Glutamatergic neuron (in vitro differentiated cells): ENCODE measurements around the gene THSD7B. TPM values are rescaled to one million over a fixed set of nuclear protein-coding genes. Genes with fewer than 3 reads are reported as not detected.

Experiments
- DNase-seq: peaks from one replicate; pipeline ENCODE4 v3.0.0; 2022
- H3K27ac Mint-ChIP-seq: one replicate; pipeline ENCODE4 v1.8.0; 2020; ENCODE audit warnings: mild to moderate bottlenecking, mixed read lengths, inconsistent platforms; ENCODE audit not compliant: unreplicated experiment
- H3K27me3 Mint-ChIP-seq: one replicate; pipeline ENCODE4 v1.8.0; 2020; ENCODE audit warnings: mild to moderate bottlenecking, moderate library complexity, mixed read lengths, inconsistent platforms; ENCODE audit not compliant: unreplicated experiment
- H3K36me3 Mint-ChIP-seq: one replicate; pipeline ENCODE4 v1.8.0; 2020; ENCODE audit warnings: mild to moderate bottlenecking, mixed read lengths, inconsistent platforms; ENCODE audit not compliant: unreplicated experiment
- H3K4me1 Mint-ChIP-seq: one replicate; pipeline ENCODE4 v1.8.0; 2020; ENCODE audit warnings: mild to moderate bottlenecking, low read depth, mixed read lengths, inconsistent platforms; ENCODE audit not compliant: unreplicated experiment
- H3K4me3 Mint-ChIP-seq: one replicate; pipeline ENCODE4 v1.8.0; 2020; ENCODE audit warnings: mild to moderate bottlenecking, mixed read lengths, inconsistent platforms; ENCODE audit not compliant: unreplicated experiment
- H3K9me3 Mint-ChIP-seq: one replicate; pipeline ENCODE4 v1.8.0; 2020; ENCODE audit warnings: mild to moderate bottlenecking, moderate library complexity, mixed read lengths, inconsistent platforms; ENCODE audit not compliant: unreplicated experiment
- long read RNA-seq: library from polyadenylated mRNA; unstranded; transcript quantifications from one replicate; pipeline ENCODE4 v2.0.0, GENCODE V29; 2020; ENCODE audit not compliant: unreplicated experiment
- total RNA-seq: library from RNA; stranded (reverse); fragmentation: NEBNext Ultra II Directional; extraction: Animal tissue kit (Norgen Biotek cat#: 25700); gene quantifications from one replicate; pipeline ENCODE4 v1.2.1, GENCODE V29; 2021; ENCODE audit not compliant: unreplicated experiment
- TF ChIP-seq, protein P1 (sequence below): fragments of 200-600 bp; sonication (generic); IDR thresholded peaks from one replicate; pipeline ENCODE4 v1.5.0; 2021; ENCODE audit not compliant: partially characterized antibody, unreplicated experiment

THSD7B gene, protein sequence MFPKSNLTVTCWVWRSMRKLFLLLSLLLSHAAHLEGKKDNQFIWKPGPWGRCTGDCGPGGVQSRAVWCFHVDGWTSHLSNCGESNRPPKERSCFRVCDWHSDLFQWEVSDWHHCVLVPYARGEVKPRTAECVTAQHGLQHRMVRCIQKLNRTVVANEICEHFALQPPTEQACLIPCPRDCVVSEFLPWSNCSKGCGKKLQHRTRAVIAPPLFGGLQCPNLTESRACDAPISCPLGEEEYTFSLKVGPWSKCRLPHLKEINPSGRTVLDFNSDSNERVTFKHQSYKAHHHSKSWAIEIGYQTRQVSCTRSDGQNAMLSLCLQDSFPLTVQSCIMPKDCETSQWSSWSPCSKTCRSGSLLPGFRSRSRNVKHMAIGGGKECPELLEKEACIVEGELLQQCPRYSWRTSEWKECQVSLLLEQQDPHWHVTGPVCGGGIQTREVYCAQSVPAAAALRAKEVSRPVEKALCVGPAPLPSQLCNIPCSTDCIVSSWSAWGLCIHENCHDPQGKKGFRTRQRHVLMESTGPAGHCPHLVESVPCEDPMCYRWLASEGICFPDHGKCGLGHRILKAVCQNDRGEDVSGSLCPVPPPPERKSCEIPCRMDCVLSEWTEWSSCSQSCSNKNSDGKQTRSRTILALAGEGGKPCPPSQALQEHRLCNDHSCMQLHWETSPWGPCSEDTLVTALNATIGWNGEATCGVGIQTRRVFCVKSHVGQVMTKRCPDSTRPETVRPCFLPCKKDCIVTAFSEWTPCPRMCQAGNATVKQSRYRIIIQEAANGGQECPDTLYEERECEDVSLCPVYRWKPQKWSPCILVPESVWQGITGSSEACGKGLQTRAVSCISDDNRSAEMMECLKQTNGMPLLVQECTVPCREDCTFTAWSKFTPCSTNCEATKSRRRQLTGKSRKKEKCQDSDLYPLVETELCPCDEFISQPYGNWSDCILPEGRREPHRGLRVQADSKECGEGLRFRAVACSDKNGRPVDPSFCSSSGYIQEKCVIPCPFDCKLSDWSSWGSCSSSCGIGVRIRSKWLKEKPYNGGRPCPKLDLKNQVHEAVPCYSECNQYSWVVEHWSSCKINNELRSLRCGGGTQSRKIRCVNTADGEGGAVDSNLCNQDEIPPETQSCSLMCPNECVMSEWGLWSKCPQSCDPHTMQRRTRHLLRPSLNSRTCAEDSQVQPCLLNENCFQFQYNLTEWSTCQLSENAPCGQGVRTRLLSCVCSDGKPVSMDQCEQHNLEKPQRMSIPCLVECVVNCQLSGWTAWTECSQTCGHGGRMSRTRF (N-terminal part only)
- 182 TPM for total RNA-seq
- long read RNA-seq, full-length matches to known transcripts, result 1 of 5 reads
- long read RNA-seq, partial matches to known transcripts, result 3 of 5 reads
- long read RNA-seq, other reads (novel, unspliced or antisense), result 1 of 5 reads

DNA sequence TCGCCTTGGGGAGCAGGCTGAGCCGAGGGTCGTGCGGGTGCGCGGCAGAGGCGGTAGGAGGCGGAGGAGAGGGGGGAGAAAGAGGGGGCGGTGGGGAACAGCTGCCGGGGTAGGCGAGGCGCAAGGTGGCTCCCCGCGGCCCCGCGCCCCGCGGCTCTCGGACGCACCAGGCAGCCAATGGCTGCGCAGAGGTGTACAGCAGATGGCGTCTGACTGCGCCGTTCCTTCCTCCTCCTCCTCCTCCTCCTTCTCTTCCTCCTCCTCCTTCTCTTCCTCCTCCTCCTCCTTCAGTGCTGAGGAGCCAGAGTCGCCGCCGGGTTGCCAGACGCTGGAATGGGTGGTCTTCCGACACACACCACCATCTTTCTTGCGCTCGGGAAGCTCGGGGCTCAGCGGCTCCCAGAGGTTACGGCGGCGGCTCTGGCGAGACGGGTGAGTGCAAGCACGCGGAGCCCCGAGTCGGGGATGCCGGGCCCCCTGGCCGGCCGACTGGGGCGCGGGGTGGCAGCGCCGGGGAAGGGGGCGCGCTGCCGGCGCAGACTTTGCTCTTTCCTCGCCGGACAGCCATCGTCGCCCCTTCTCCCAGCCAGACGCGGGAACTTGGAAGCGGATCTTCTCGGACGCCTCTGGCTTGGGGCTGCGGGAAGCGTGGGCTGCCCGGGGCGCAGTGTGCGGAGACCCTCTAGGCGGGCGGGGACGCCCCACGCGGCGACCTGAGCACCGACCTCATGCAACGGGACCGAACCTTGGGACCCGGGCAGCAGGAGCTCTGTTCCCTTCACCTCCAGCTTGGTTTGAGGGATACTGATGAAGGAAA is at the start of gene THSD7B:
Gene THSD7B, plus strand, starts transcription at position 290 of the 817 bp plus-strand sequence. CDS start 116,634 bp downstream, outside the sequence.
- Mint-ChIP-seq H3K36me3 (peaks cover 6% of the 10 kb centered on the region), H3K27ac (peak within 1 kb of the TSS; percentile 70), H3K4me1 (peaks cover 29% of the 10 kb centered on the region), H3K4me3 (peak within 1 kb of the TSS; percentile 98), H3K9me3 (peaks cover 18% of the 10 kb centered on the region), H3K27me3 (peaks cover 15% of the 10 kb centered on the region)
- peak; percentile 63 for DNase-seq
- TF ChIP-seq, protein P1, sequence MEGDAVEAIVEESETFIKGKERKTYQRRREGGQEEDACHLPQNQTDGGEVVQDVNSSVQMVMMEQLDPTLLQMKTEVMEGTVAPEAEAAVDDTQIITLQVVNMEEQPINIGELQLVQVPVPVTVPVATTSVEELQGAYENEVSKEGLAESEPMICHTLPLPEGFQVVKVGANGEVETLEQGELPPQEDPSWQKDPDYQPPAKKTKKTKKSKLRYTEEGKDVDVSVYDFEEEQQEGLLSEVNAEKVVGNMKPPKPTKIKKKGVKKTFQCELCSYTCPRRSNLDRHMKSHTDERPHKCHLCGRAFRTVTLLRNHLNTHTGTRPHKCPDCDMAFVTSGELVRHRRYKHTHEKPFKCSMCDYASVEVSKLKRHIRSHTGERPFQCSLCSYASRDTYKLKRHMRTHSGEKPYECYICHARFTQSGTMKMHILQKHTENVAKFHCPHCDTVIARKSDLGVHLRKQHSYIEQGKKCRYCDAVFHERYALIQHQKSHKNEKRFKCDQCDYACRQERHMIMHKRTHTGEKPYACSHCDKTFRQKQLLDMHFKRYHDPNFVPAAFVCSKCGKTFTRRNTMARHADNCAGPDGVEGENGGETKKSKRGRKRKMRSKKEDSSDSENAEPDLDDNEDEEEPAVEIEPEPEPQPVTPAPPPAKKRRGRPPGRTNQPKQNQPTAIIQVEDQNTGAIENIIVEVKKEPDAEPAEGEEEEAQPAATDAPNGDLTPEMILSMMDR, result no peak

DNA sequence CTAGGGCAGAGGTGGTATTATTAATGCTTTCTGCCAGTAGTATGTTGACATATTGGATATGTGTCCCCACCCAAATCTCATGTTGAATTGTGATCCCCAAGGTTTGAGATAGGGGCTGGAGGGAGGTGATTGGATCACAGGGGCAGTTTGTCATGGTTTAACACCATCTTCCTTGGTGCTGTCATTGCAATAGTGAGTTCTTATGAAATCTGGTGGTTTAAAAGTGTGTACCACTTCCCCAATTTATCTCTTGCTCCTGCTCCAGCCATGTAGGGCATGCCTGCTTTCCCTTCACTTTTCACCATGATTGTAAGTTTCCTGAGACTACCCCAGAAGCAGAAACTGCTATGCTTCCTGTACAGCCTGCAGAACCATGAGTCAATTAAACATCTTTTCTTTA is 47.1 kb upstream of the THSD7B start:
- H3K9me3 Mint-ChIP-seq, result no peaks in the 10 kb centered on the region
- DNase-seq, result no peak
- H3K27ac Mint-ChIP-seq, result no peak overlapping the region
- TF ChIP-seq, protein P1, result no peak
- H3K36me3 Mint-ChIP-seq, result no peaks in the 10 kb centered on the region
- no peak overlapping the region for H3K4me3 Mint-ChIP-seq
- H3K4me1 Mint-ChIP-seq, result no peaks in the 10 kb centered on the region
- H3K27me3 Mint-ChIP-seq, result no peaks in the 10 kb centered on the region

DNA sequence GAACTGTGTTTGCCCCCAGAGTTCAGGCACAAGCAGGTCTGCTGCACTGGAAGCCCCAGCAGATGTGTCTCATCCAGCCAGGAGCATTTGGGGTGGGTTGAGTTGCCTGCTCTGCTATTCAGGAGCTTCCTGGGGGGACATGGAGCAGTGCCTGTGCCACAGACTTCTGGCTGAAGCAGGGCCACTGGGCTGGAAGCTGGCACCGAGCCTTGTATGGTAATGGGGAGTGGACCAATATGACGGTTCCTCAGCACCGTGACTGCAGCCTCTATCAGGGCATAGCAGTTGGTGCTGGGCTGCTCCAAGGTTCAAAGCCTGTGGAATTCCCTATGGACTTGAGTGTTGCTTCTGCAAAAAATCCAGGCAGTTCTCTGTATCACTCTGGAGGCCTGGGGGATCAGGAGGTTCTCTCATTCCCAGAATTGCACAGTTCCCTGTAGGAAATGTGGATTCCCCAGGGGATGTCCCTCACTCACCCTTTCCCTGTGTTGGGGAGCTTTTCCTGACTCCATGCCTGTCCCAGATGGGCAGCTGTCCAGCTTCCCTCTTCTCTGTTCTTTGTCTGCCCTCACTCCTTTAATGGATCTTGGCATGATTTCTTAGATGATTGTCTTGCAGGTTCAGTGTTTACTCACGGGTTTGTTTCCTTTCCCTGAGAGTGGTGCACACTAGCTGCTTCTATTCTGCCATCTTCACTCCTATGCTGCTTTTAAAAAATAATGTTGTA is 37.2 kb upstream of the THSD7B start:
- peaks cover 7% of the 10 kb centered on the region for H3K27me3 Mint-ChIP-seq
- H3K36me3 Mint-ChIP-seq, result no peaks in the 10 kb centered on the region
- peaks cover 7% of the 10 kb centered on the region for H3K9me3 Mint-ChIP-seq
- TF ChIP-seq, protein P1, result no peak
- peaks cover 2% of the 10 kb centered on the region for H3K4me1 Mint-ChIP-seq
- H3K4me3 Mint-ChIP-seq, result no peak overlapping the region
- H3K27ac Mint-ChIP-seq, result no peak overlapping the region
- no peak for DNase-seq

GRCh38 chr2:136736236-136736635 is 29.1 kb upstream of the THSD7B start:
- TF ChIP-seq, protein P1, result no peak
- Mint-ChIP-seq H3K9me3 (peaks cover 5% of the 10 kb centered on the region), H3K27ac (no peak overlapping the region), H3K36me3 (no peaks in the 10 kb centered on the region), H3K27me3 (no peaks in the 10 kb centered on the region), H3K4me3 (no peak overlapping the region), H3K4me1 (peaks cover 21% of the 10 kb centered on the region)
- DNase-seq, result no peak
